ENCODE data around the gene OR8B8.
"Not testable (repeated sequence)": the region's sequence is repeated elsewhere in the genome, so short reads cannot be mapped to it uniquely, and the experiment has no call there.

The OR8B8 gene

GRCh38 chr11:124463990-124464389, 18.5 kb upstream of the OR8B8 start:
- H3K4me3 ChIP-seq (ENCODE audit: control insufficient read depth in 1 of 7, extremely low read depth in 1 of 7, insufficient read depth in 4 of 7, low read depth in 2 of 7, low read length in 6 of 7) = no peak overlapping the region
- WGBS (ENCODE audit: insufficient coverage) = 97% methylated on average over 5 of the region's 5 CpGs
- peaks cover 0 to 10% (median 6%) of the 10 kb centered on the region in 5 experiments for H3K27me3 ChIP-seq (replicated peaks in 2 of 5; ENCODE audit: control insufficient read depth in 4 of 5, insufficient read depth in 5 of 5, low read length in 4 of 5)
- ChIA-PET POLR2A (no interaction called here), CTCF (no interaction called here)
- no peak for DNase-seq
- no peaks in the 10 kb centered on the region for H3K36me3 ChIP-seq (ENCODE audit: control insufficient read depth in 4 of 4, insufficient read depth in 4 of 4, low read length in 3 of 4)
- H3K9me3 ChIP-seq (ENCODE audit: control extremely low read depth in 1 of 5, control insufficient read depth in 4 of 5, insufficient read depth in 2 of 5, low read depth in 1 of 5, low read length in 4 of 5) = peaks cover 0 to 1% (median 0%) of the 10 kb centered on the region in 5 experiments
- no peak overlapping the region for H3K27ac ChIP-seq (ENCODE audit: insufficient read depth in 1 of 2, low read depth in 1 of 2, low read length in 2 of 2, poor library complexity in 1 of 2, severe bottlenecking in 2 of 2)
- peaks cover 0 to 5% (median 1%) of the 10 kb centered on the region in 4 experiments for H3K4me1 ChIP-seq (ENCODE audit: control extremely low read depth in 1 of 4, control insufficient read depth in 4 of 4, insufficient read depth in 4 of 4, low read length in 3 of 4)

- Histone ChIP-seq H3K4me3 (ENCODE audit: control insufficient read depth in 1 of 7, extremely low read depth in 1 of 7, insufficient read depth in 4 of 7, low read depth in 2 of 7, low read length in 6 of 7) (no peak overlapping the region), H3K4me1 (ENCODE audit: control extremely low read depth in 1 of 4, control insufficient read depth in 4 of 4, insufficient read depth in 4 of 4, low read length in 3 of 4) (peaks cover 0 to 5% (median 1%) of the 10 kb centered on the region in 4 experiments), H3K36me3 (ENCODE audit: control insufficient read depth in 4 of 4, insufficient read depth in 4 of 4, low read length in 3 of 4) (no peaks in the 10 kb centered on the region), H3K27me3 (replicated peaks in 2 of 5; ENCODE audit: control insufficient read depth in 4 of 5, insufficient read depth in 5 of 5, low read length in 4 of 5) (peaks cover 0 to 9% (median 6%) of the 10 kb centered on the region in 5 experiments), H3K9me3 (ENCODE audit: control extremely low read depth in 1 of 5, control insufficient read depth in 4 of 5, insufficient read depth in 2 of 5, low read depth in 1 of 5, low read length in 4 of 5) (peaks cover 0 to 2% (median 0%) of the 10 kb centered on the region in 5 experiments), H3K27ac (ENCODE audit: insufficient read depth in 1 of 2, low read depth in 1 of 2, low read length in 2 of 2, poor library complexity in 1 of 2, severe bottlenecking in 2 of 2) (no peak overlapping the region)
- POLR2A ChIA-PET = no interaction called here
- CTCF ChIA-PET = no interaction called here
- DNase-seq = no peak
- 79% methylated on average over 3 of the region's 3 CpGs for WGBS (ENCODE audit: insufficient coverage)
These were observed 17.8 kb upstream of the OR8B8 start for GRCh38 chr11:124463324-124463723.

- 100% methylated on average over 1 of the region's 1 CpG for WGBS (ENCODE audit: insufficient coverage)
- ChIA-PET CTCF (no interaction called here), POLR2A (no interaction called here)
- Histone ChIP-seq H3K27me3 (replicated peaks in 2 of 5; ENCODE audit: control insufficient read depth in 4 of 5, insufficient read depth in 5 of 5, low read length in 4 of 5) (no peaks in the 10 kb centered on the region), H3K4me1 (ENCODE audit: control extremely low read depth in 1 of 4, control insufficient read depth in 4 of 4, insufficient read depth in 4 of 4, low read length in 3 of 4) (peaks cover 0 to 5% (median 1%) of the 10 kb centered on the region in 4 experiments), H3K27ac (ENCODE audit: insufficient read depth in 1 of 2, low read depth in 1 of 2, low read length in 2 of 2, poor library complexity in 1 of 2, severe bottlenecking in 2 of 2) (no peak overlapping the region), H3K4me3 (ENCODE audit: control insufficient read depth in 1 of 7, extremely low read depth in 1 of 7, insufficient read depth in 4 of 7, low read depth in 2 of 7, low read length in 6 of 7) (no peak overlapping the region), H3K9me3 (ENCODE audit: control extremely low read depth in 1 of 5, control insufficient read depth in 4 of 5, insufficient read depth in 2 of 5, low read depth in 1 of 5, low read length in 4 of 5) (peaks cover 0 to 2% (median 0%) of the 10 kb centered on the region in 5 experiments), H3K36me3 (ENCODE audit: control insufficient read depth in 4 of 4, insufficient read depth in 4 of 4, low read length in 3 of 4) (no peaks in the 10 kb centered on the region)
- peak in 1 of 3 donors; percentile 10 for DNase-seq
These were observed 15.0 kb upstream of the OR8B8 start for GRCh38 chr11:124460459-124460858.

- H3K4me3 ChIP-seq (ENCODE audit: control insufficient read depth in 1 of 7, extremely low read depth in 1 of 7, insufficient read depth in 4 of 7, low read depth in 2 of 7, low read length in 6 of 7); H3K27ac ChIP-seq (ENCODE audit: insufficient read depth in 1 of 2, low read depth in 1 of 2, low read length in 2 of 2, poor library complexity in 1 of 2, severe bottlenecking in 2 of 2); H3K9me3 ChIP-seq (ENCODE audit: control extremely low read depth in 1 of 5, control insufficient read depth in 4 of 5, insufficient read depth in 2 of 5, low read depth in 1 of 5, low read length in 4 of 5); POLR2A ChIA-PET; H3K27me3 ChIP-seq (replicated peaks in 2 of 5; ENCODE audit: control insufficient read depth in 4 of 5, insufficient read depth in 5 of 5, low read length in 4 of 5); CTCF ChIA-PET; DNase-seq; H3K36me3 ChIP-seq (ENCODE audit: control insufficient read depth in 4 of 4, insufficient read depth in 4 of 4, low read length in 3 of 4): not testable (repeated sequence)
- 98% methylated on average over 7 of the region's 7 CpGs for WGBS (ENCODE audit: insufficient coverage)
- H3K4me1 ChIP-seq (ENCODE audit: control extremely low read depth in 1 of 4, control insufficient read depth in 4 of 4, insufficient read depth in 4 of 4, low read length in 3 of 4) = peaks cover 0 to 15% (median 9%) of the 10 kb centered on the region in 4 experiments
These were observed 13.9 kb upstream of the OR8B8 start for GRCh38 chr11:124459379-124459778.

- H3K4me3 ChIP-seq (ENCODE audit: control insufficient read depth in 1 of 7, extremely low read depth in 1 of 7, insufficient read depth in 4 of 7, low read depth in 2 of 7, low read length in 6 of 7) = no peak overlapping the region
- peak; percentile 35 to 45 (median 35) for DNase-seq
- no CpG with 5 or more reads among the region's 2 CpGs for WGBS (ENCODE audit: insufficient coverage)
- H3K4me1 ChIP-seq (ENCODE audit: control extremely low read depth in 1 of 4, control insufficient read depth in 4 of 4, insufficient read depth in 4 of 4, low read length in 3 of 4) = peaks cover 0 to 15% (median 10%) of the 10 kb centered on the region in 4 experiments
- no peaks in the 10 kb centered on the region for H3K27me3 ChIP-seq (replicated peaks in 2 of 5; ENCODE audit: control insufficient read depth in 4 of 5, insufficient read depth in 5 of 5, low read length in 4 of 5)
- POLR2A ChIA-PET = no interaction called here
- CTCF ChIA-PET = no interaction called here
- H3K36me3 ChIP-seq (ENCODE audit: control insufficient read depth in 4 of 4, insufficient read depth in 4 of 4, low read length in 3 of 4) = no peaks in the 10 kb centered on the region
- no peak overlapping the region for H3K27ac ChIP-seq (ENCODE audit: insufficient read depth in 1 of 2, low read depth in 1 of 2, low read length in 2 of 2, poor library complexity in 1 of 2, severe bottlenecking in 2 of 2)
- peaks cover 0 to 3% (median 2%) of the 10 kb centered on the region in 5 experiments for H3K9me3 ChIP-seq (ENCODE audit: control extremely low read depth in 1 of 5, control insufficient read depth in 4 of 5, insufficient read depth in 2 of 5, low read depth in 1 of 5, low read length in 4 of 5)
These were observed 9.1 kb upstream of the OR8B8 start for GRCh38 chr11:124454552-124454951.

- WGBS (ENCODE audit: insufficient coverage) = 100% methylated on average over 1 of the region's 1 CpG
- ChIA-PET CTCF (interaction anchor here (1.0 to 1.9 kb wide), 2 partner anchors 15 to 30 kb away, joined by 3 to 5 read pairs; no protein-coding TSS in a partner anchor), POLR2A (no interaction called here)
- Histone ChIP-seq H3K4me1 (ENCODE audit: control extremely low read depth in 1 of 4, control insufficient read depth in 4 of 4, insufficient read depth in 4 of 4, low read length in 3 of 4) (no peaks in the 10 kb centered on the region), H3K9me3 (ENCODE audit: control extremely low read depth in 1 of 5, control insufficient read depth in 4 of 5, insufficient read depth in 2 of 5, low read depth in 1 of 5, low read length in 4 of 5) (peaks cover 0 to 6% (median 2%) of the 10 kb centered on the region in 5 experiments), H3K36me3 (ENCODE audit: control insufficient read depth in 4 of 4, insufficient read depth in 4 of 4, low read length in 3 of 4) (no peaks in the 10 kb centered on the region), H3K4me3 (ENCODE audit: control insufficient read depth in 1 of 7, extremely low read depth in 1 of 7, insufficient read depth in 4 of 7, low read depth in 2 of 7, low read length in 6 of 7) (no peak overlapping the region), H3K27me3 (replicated peaks in 2 of 5; ENCODE audit: control insufficient read depth in 4 of 5, insufficient read depth in 5 of 5, low read length in 4 of 5) (no peaks in the 10 kb centered on the region), H3K27ac (ENCODE audit: insufficient read depth in 1 of 2, low read depth in 1 of 2, low read length in 2 of 2, poor library complexity in 1 of 2, severe bottlenecking in 2 of 2) (no peak overlapping the region)
- no peak for DNase-seq
These were observed 1.4 kb upstream of the OR8B8 start for GRCh38 chr11:124446916-124447315.

- H3K27me3 ChIP-seq (replicated peaks in 2 of 5; ENCODE audit: control insufficient read depth in 4 of 5, insufficient read depth in 5 of 5, low read length in 4 of 5) = peaks cover 0 to 4% (median 0%) of the 10 kb centered on the region in 5 experiments
- no peaks in the 10 kb centered on the region for H3K9me3 ChIP-seq (ENCODE audit: control extremely low read depth in 1 of 5, control insufficient read depth in 4 of 5, insufficient read depth in 2 of 5, low read depth in 1 of 5, low read length in 4 of 5)
- POLR2A ChIA-PET = no interaction called here
- DNase-seq = no peak
- peaks cover 0 to 4% (median 0%) of the 10 kb centered on the region in 4 experiments for H3K4me1 ChIP-seq (ENCODE audit: control extremely low read depth in 1 of 4, control insufficient read depth in 4 of 4, insufficient read depth in 4 of 4, low read length in 3 of 4)
- CTCF ChIA-PET = interaction anchor here (1.3 to 2.3 kb wide), 2 partner anchors 11 kb away, joined by 3 to 5 read pairs; no protein-coding TSS in a partner anchor
- no peaks in the 10 kb centered on the region for H3K36me3 ChIP-seq (ENCODE audit: control insufficient read depth in 4 of 4, insufficient read depth in 4 of 4, low read length in 3 of 4)
- WGBS (ENCODE audit: insufficient coverage) = 100% methylated on average over 1 of the region's 2 CpGs
- no peak overlapping the region for H3K27ac ChIP-seq (ENCODE audit: insufficient read depth in 1 of 2, low read depth in 1 of 2, low read length in 2 of 2, poor library complexity in 1 of 2, severe bottlenecking in 2 of 2)
- H3K4me3 ChIP-seq (ENCODE audit: control insufficient read depth in 1 of 7, extremely low read depth in 1 of 7, insufficient read depth in 4 of 7, low read depth in 2 of 7, low read length in 6 of 7) = no peak overlapping the region
These were observed 2.6 kb downstream of the OR8B8 start for GRCh38 chr11:124442847-124443246.

All from common myeloid progenitor, CD34-positive (primary cell).